Measurements from ENCODE around the gene MRPL10.

DNA sequence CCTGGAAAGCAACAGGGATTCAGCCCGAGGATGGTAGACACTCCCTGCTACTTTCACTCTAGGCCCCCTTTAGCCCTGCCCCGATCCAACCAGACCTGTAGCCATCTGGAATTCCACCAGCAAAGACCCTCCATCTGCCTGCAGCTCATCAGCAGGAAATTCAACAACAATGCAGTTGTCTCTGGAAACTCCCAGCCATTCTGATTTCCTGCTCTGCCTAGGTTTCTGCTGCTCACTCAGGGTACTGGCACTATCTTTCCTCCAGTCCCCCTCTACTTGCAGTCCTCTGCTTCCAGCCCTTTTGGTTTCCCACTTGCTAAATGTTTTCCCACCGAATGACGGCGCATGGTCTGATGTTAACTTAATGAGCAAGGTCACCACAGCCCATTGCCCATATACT lies 22.3 kb upstream of the MRPL10 start:
- TF ChIP-seq, protein P1, sequence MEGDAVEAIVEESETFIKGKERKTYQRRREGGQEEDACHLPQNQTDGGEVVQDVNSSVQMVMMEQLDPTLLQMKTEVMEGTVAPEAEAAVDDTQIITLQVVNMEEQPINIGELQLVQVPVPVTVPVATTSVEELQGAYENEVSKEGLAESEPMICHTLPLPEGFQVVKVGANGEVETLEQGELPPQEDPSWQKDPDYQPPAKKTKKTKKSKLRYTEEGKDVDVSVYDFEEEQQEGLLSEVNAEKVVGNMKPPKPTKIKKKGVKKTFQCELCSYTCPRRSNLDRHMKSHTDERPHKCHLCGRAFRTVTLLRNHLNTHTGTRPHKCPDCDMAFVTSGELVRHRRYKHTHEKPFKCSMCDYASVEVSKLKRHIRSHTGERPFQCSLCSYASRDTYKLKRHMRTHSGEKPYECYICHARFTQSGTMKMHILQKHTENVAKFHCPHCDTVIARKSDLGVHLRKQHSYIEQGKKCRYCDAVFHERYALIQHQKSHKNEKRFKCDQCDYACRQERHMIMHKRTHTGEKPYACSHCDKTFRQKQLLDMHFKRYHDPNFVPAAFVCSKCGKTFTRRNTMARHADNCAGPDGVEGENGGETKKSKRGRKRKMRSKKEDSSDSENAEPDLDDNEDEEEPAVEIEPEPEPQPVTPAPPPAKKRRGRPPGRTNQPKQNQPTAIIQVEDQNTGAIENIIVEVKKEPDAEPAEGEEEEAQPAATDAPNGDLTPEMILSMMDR (conservative IDR thresholded peaks at IDR 0.05 in 1 of 2, IDR thresholded peaks at IDR 0.05 in 1 of 2; ENCODE audit: low read depth in 1 of 2, low read length in 2 of 2), result no peak
- no peak for TF ChIP-seq EZH2 (IDR thresholded peaks at IDR 0.05; ENCODE audit: low read length, missing control alignments)

Measured in fibroblast of lung (primary cell).